Ishikawa (cell line): ENCODE measurements around the gene GYG1.

Experiments
- CEBPB ChIP-seq: IDR thresholded peaks from 2 replicates; pipeline ENCODE4 v1.6.1; 2012
- EP300 ChIP-seq: IDR thresholded peaks from 2 replicates; pipeline ENCODE4 v1.6.1; 2012; ENCODE audit warnings: borderline replicate concordance
- TAF1 ChIP-seq: IDR thresholded peaks from 2 replicates; pipeline ENCODE4 v1.6.1; 2012; ENCODE audit warnings: low read depth, mild to moderate bottlenecking
- TEAD4 ChIP-seq: IDR thresholded peaks from 2 replicates; pipeline ENCODE4 v1.6.1; 2012
- USF1 ChIP-seq: IDR thresholded peaks from 2 replicates; pipeline ENCODE4 v1.6.1; 2012

DNA sequence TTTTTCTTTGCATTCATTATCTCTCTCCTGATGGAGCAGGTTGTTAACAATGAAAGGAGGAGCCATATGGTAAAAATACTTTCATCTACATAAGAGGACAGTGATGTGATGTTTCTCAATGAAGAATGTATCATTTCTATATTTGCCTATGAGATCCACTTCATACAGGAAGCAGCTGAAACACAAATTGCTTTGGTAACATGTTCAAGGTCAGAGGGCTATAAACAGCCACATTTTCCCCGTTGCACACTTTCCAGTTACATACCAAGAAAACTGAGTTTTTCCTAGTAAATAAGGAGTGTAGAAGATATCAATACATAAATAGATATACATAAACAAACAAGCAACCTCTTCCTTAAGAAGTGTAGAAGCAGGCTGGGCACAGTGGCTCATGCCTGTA, 32.6 kb upstream of the GYG1 start:
- TF ChIP-seq TEAD4 (no peak), CEBPB (no peak), EP300 (no peak), TAF1 (no peak), USF1 (no peak)
